VCaP (cell line): Measurements from ENCODE around the gene HES4.
A peak's percentile ranks its signal among the peaks of the same experiment; 100 is the strongest.

ENCODE experiments used
- H3K27ac ChIP-seq: fragments of 450-650 bp; 2 replicates; pipeline ENCODE4 v1.5.1; 2017
- TF ChIP-seq, protein P1 (sequence below): fragments of 450-650 bp; conservative IDR thresholded peaks from 2 replicates; pipeline ENCODE4 v1.5.1; 2017; ENCODE audit warnings: mild to moderate bottlenecking, moderate library complexity

Gene HES4

DNA sequence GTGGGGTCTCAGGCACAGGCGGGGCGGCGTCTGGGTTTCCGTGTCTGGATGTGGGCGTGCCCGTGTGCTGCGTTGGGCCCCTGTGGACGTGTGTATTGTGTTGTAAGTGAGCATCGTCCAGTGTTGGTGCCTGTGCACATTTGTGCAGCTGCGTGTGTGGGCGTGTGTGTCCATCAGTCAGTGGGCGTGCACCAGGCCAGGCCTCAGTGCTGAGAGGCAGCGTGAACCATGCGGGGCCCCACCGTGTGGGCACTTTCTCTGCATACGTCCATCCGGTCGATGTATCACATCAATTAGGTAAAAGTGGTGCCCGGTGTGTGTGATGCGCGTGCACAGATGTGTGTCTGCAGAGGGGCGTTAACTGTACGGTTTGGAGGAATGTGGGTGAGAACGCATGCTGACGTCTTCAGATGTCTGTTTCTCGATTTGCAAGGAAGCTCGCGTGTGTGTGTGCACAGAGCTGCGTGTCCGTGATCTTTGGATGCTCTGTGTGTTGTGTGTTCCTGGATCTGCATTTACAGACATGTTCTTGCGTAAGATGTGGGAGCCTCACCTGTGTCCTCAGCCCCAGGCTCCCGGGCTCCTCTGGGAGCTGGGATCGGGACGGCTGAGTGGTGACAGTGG lies 44.7 kb upstream of the HES4 start:
- H3K27ac ChIP-seq, result no peak overlapping the region
- TF ChIP-seq, protein P1, sequence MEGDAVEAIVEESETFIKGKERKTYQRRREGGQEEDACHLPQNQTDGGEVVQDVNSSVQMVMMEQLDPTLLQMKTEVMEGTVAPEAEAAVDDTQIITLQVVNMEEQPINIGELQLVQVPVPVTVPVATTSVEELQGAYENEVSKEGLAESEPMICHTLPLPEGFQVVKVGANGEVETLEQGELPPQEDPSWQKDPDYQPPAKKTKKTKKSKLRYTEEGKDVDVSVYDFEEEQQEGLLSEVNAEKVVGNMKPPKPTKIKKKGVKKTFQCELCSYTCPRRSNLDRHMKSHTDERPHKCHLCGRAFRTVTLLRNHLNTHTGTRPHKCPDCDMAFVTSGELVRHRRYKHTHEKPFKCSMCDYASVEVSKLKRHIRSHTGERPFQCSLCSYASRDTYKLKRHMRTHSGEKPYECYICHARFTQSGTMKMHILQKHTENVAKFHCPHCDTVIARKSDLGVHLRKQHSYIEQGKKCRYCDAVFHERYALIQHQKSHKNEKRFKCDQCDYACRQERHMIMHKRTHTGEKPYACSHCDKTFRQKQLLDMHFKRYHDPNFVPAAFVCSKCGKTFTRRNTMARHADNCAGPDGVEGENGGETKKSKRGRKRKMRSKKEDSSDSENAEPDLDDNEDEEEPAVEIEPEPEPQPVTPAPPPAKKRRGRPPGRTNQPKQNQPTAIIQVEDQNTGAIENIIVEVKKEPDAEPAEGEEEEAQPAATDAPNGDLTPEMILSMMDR, result no peak

DNA sequence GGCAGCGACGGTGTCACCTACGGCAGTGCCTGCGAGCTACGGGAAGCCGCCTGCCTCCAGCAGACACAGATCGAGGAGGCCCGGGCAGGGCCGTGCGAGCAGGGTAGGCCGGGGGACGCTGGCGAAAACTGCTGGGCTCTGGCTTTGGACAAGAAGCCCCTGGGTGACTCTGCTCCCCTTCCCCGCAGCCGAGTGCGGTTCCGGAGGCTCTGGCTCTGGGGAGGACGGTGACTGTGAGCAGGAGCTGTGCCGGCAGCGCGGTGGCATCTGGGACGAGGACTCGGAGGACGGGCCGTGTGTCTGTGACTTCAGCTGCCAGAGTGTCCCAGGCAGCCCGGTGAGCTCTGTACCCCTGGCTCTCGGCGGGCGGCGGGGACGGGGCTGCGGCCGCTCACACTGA lies 44.0 kb upstream of the HES4 start:
- TF ChIP-seq, protein P1, result no peak
- no peak overlapping the region for H3K27ac ChIP-seq

DNA sequence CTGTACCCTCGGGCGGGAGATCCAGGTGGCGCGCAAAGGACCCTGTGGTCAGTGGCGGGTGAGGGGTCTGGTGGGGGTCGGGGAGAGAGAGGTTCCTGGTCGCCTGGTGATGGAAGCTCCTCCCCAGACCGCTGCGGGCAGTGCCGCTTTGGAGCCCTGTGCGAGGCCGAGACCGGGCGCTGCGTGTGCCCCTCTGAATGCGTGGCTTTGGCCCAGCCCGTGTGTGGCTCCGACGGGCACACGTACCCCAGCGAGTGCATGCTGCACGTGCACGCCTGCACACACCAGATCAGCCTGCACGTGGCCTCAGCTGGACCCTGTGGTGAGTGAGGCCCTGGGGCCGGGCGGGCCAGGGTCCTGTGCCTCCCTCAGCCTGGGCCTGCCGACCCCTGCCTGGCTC lies 43.5 kb upstream of the HES4 start:
- TF ChIP-seq, protein P1, result no peak
- no peak overlapping the region for H3K27ac ChIP-seq

DNA sequence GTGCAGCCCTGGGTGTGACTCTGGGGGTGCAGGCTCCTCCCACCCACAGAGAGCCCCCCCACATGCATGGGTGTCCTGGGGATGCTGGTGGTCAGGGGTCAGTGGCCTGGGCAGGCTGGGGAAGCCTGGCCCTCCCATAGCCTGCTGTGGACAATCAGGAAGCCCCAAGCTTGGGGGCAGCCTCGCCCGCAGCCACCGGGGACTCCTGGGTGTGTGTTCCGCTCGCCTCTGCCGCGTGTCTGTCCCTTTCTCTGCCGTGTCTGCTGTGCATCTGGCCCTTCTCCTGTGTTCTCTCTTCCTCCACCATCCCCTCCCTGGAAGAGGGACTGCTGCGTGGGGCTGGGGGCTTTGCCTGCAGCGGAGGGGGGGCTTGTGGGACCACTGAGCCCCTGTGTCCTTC lies 42.9 kb upstream of the HES4 start:
- TF ChIP-seq, protein P1, result no peak
- no peak overlapping the region for H3K27ac ChIP-seq

DNA sequence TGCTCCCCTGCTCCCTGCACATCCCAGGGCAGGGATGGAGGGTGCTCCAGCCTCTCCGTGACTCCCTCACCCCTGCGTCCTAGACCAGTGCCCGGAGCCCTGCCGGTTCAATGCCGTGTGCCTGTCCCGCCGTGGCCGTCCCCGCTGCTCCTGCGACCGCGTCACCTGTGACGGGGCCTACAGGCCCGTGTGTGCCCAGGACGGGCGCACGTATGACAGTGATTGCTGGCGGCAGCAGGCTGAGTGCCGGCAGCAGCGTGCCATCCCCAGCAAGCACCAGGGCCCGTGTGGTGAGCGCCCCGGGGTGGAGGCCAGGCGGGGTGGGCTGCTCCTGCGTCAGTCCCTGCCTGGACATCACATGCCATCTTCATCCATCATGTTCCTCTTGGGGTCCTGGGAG lies 42.0 kb upstream of the HES4 start:
- no peak overlapping the region for H3K27ac ChIP-seq
- TF ChIP-seq, protein P1, result no peak

DNA sequence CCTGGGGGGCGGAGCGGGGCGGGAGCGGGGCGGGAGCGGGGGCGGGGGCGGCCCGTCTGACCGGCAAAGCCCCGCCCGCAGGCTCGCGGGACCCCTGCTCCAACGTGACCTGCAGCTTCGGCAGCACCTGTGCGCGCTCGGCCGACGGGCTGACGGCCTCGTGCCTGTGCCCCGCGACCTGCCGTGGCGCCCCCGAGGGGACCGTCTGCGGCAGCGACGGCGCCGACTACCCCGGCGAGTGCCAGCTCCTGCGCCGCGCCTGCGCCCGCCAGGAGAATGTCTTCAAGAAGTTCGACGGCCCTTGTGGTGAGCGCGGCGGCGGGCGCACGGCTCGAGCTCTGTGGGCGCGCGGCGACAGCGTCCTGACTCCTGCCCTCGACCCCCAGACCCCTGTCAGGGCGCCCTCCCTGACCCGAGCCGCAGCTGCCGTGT lies 41.2 kb upstream of the HES4 start:
- TF ChIP-seq, protein P1, result no peak

DNA sequence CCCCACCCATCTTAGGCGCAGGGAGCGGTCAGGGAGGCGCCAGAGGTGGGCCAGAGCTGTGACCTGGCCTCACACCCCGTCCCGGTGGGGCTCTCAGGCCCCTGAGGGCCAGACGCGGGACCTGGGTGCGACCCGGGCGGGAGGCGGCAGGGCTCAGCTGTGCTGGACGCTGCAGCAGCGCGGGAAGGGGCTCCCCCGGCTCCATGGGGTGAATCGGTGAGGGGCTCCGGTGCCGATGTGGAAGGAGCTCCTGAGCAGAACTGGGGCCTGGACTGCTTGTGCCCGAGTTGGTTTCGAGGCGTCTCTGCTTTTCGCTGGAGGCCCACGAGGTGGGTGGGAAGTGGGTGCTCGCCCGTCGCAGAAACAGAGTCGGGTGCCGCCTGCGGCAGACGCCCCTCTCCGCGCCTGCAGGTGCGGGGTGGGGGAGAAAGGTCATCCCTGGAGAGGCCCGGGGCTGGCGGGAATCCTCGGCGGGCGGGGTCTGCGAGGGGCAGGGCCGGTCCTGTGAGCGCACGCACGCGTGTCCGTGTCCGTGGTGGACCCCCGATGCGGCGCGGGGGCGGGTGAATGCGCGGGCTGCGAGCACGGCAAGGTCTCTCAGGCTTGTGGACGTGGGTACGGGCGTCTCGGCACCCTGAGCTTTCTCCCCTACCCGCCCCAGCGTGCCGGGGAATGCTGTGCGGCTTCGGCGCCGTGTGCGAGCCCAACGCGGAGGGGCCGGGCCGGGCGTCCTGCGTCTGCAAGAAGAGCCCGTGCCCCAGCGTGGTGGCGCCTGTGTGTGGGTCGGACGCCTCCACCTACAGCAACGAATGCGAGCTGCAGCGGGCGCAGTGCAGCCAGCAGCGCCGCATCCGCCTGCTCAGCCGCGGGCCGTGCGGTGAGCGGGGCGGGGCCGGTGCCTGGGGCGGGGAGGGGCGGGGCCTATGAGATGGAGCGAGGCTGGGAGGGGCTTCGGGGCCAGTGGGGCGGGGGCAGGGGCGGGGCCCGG lies 40.4 kb upstream of the HES4 start:
- H3K27ac ChIP-seq, result peak overlapping the region; percentile 74
- TF ChIP-seq, protein P1, result peak; percentile 20; the same call in 1 of the 2 replicates

More for the DNA sequence above, 41.2 kb upstream of the HES4 start:
- no peak overlapping the region for H3K27ac ChIP-seq
